HG03139 (cell line): ENCODE measurements around the gene CSRP1.
A peak's percentile ranks its signal among the peaks of the same experiment; 100 is the strongest.
"Not testable (repeated sequence)": the region's sequence is repeated elsewhere in the genome, so short reads cannot be mapped to it uniquely, and the experiment has no call there.

ENCODE experiments used
- ATAC-seq: cut with Tn5 transposase; IDR thresholded peaks from one replicate; pipeline ENCODE4 v1.9.1; 2021; ENCODE audit not compliant: unreplicated experiment

CSRP1 gene

GRCh38 chr1:201497935-201498509, 8.9 kb downstream of the CSRP1 start:
- ATAC-seq: no peak

- no peak for ATAC-seq
Measured at GRCh38 chr1:201496296-201496690, 10.6 kb downstream of the CSRP1 start.

- ATAC-seq: no peak
Measured at GRCh38 chr1:201495551-201496295, 11.2 kb downstream of the CSRP1 start.

GRCh38 chr1:201493757-201494617, 12.9 kb downstream of the CSRP1 start:
- no peak for ATAC-seq

- ATAC-seq: not testable (repeated sequence)
Measured at GRCh38 chr1:201493026-201493656, 13.8 kb downstream of the CSRP1 start.

GRCh38 chr1:201491896-201492511, 14.9 kb downstream of the CSRP1 start:
- no peak for ATAC-seq

- no peak for ATAC-seq
Measured at GRCh38 chr1:201490708-201491131, 16.2 kb downstream of the CSRP1 start.

GRCh38 chr1:201489643-201490261, 17.2 kb downstream of the CSRP1 start:
- ATAC-seq: no peak

- ATAC-seq: no peak
Measured at GRCh38 chr1:201488830-201489589, 17.9 kb downstream of the CSRP1 start.

GRCh38 chr1:201487742-201488141, 19.2 kb downstream of the CSRP1 start:
- ATAC-seq: no peak

- ATAC-seq: no peak
Measured at GRCh38 chr1:201486187-201486586, 20.7 kb downstream of the CSRP1 start.

- ATAC-seq: no peak
Measured at GRCh38 chr1:201485184-201485774, 21.6 kb downstream of the CSRP1 start.

- ATAC-seq: no peak
Measured at GRCh38 chr1:201483373-201483949, 23.5 kb downstream of the CSRP1 start.

- no peak for ATAC-seq
Measured at GRCh38 chr1:201482755-201483154, 24.2 kb downstream of the CSRP1 start.

- peak; percentile 51 for ATAC-seq
Measured at GRCh38 chr1:201481761-201482493, 25.0 kb downstream of the CSRP1 start.

GRCh38 chr1:201481004-201481380, 25.9 kb downstream of the CSRP1 start:
- no peak for ATAC-seq

- peak; percentile 70 for ATAC-seq
Measured at GRCh38 chr1:201480231-201481003, 26.5 kb downstream of the CSRP1 start.
